HepG2 (cell line): Measurements from ENCODE around the gene HS6ST2. TPM values are rescaled to one million over a fixed set of nuclear protein-coding genes. Genes with fewer than 3 reads are reported as not detected.

Source experiments
- EP300 ChIP-seq, 3 experiments: sonication (generic) in 1 of 3; formaldehyde crosslinking in 1 of 3; IDR thresholded peaks; 2 replicates each; pipeline versions ENCODE4 v1.5.1 to v1.6.1; 2011 to 2020; ENCODE audit warnings: low read depth in 2 of 3, low read length in 2 of 3, borderline replicate concordance in 1 of 3, improper control_type of control experiment in 1 of 3, mild to moderate bottlenecking in 1 of 3, missing genetic modification reagents in 1 of 3, moderate library complexity in 1 of 3
- MYC ChIP-seq: sonication (generic); formaldehyde crosslinking; IDR thresholded peaks from 2 replicates; pipeline ENCODE4 v1.9.0; 2021; ENCODE audit warnings: missing genetic modification reagents, borderline replicate concordance
- NONO ChIP-seq, 2 experiments: fragments of 450-650 bp in 1 of 2; sonication (generic) in 1 of 2; formaldehyde crosslinking in 1 of 2; IDR thresholded peaks in 1 of 2; conservative IDR thresholded peaks in 1 of 2; 2 replicates each; pipeline versions ENCODE4 v1.6.1 to v1.8.0; 2017 to 2022; ENCODE audit warnings: mild to moderate bottlenecking in 1 of 2, missing genetic modification reagents in 1 of 2, moderate library complexity in 1 of 2
- polyA plus RNA-seq, 8 experiments: library from polyadenylated mRNA; depleted of rRNA in 3 of 8; stranded (reverse) in 7 of 8; unstranded in 1 of 8; fragments of >200 nt; fragmentation: Illumina TruSeq in 4 of 8; extraction: Trizol in 4 of 8; gene quantifications; 2 replicates each; pipeline versions ENCODE4 v1.2.1 to v1.2.3, GENCODE V29; 2011 to 2016; ENCODE audit warnings: low read depth in 4 of 8, missing spikeins in 1 of 8, mixed read lengths in 1 of 8; ENCODE audit not compliant: insufficient read depth in 1 of 8
- total RNA-seq, 5 experiments: library from RNA; depleted of rRNA; stranded (reverse); fragments of >200 nt; fragmentation: Illumina TruSeq; extraction: Trizol; gene quantifications; 2 replicates each; pipeline ENCODE4 v1.2.3, GENCODE V29; 2016; ENCODE audit warnings: low read depth in 1 of 5
- TF ChIP-seq, protein P1 (sequence below): IDR thresholded peaks from 2 replicates; pipeline ENCODE4 v1.6.1; 2016; ENCODE audit warnings: mild to moderate bottlenecking
- TF ChIP-seq, protein P2 (sequence below): sonication (generic); formaldehyde crosslinking; IDR thresholded peaks from 2 replicates; pipeline ENCODE4 v1.4.0; 2020; ENCODE audit warnings: mild to moderate bottlenecking, missing genetic modification reagents, borderline replicate concordance

The HS6ST2 gene
- total and polyA plus RNA-seq, 2 of the 13 experiments (the other 11 are each of a cell fraction or from before 2014, with no cell fraction given), result 0.05 TPM; not detected in 1

DNA sequence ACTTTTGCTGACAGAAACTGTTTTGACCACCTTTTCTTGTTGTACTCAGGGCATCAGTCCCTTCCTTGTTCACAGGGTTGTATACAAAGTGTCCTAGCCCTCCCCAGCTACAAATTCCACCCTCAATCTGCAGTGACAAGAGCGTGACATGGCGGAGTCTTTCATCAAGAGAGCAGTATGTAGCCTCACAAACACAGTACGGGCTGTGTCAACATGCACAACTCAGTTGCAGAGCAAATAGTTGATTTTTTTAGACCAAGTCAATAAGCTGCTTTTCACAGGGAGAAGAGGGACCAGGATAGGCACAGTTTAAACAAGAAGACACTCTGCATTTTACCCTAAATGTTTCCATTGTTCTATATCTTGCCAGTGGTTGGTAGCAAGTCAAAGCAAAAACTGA, 8.6 kb upstream of the HS6ST2 start (continued):
- TF ChIP-seq, protein P1, sequence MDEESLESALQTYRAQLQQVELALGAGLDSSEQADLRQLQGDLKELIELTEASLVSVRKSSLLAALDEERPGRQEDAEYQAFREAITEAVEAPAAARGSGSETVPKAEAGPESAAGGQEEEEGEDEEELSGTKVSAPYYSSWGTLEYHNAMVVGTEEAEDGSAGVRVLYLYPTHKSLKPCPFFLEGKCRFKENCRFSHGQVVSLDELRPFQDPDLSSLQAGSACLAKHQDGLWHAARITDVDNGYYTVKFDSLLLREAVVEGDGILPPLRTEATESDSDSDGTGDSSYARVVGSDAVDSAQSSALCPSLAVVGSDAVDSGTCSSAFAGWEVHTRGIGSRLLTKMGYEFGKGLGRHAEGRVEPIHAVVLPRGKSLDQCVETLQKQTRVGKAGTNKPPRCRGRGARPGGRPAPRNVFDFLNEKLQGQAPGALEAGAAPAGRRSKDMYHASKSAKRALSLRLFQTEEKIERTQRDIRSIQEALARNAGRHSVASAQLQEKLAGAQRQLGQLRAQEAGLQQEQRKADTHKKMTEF (CRISPR knock-in tag), result 0 out of 2 replicates have a peak, but pooled peaks have one; percentile 29
- TF ChIP-seq MYC (CRISPR knock-in tag) (no peak), EP300 (IDR thresholded peaks at IDR 0.05; ENCODE audit: low read depth in 2 of 2, low read length in 2 of 2) (peak in 1 of 2 experiments; percentile 13; a peak in 1 of 4 replicates), EP300 (CRISPR knock-in tag; IDR thresholded peaks at IDR 0.05; ENCODE audit: borderline replicate concordance) (peak; percentile 14; the same call in 1 of the 2 replicates), NONO (IDR thresholded peaks at IDR 0.05) (no peak), NONO (CRISPR knock-in tag; conservative IDR thresholded peaks at IDR 0.05) (0 out of 2 replicates have a peak, but pooled peaks have one; percentile 35)
- TF ChIP-seq, protein P2, sequence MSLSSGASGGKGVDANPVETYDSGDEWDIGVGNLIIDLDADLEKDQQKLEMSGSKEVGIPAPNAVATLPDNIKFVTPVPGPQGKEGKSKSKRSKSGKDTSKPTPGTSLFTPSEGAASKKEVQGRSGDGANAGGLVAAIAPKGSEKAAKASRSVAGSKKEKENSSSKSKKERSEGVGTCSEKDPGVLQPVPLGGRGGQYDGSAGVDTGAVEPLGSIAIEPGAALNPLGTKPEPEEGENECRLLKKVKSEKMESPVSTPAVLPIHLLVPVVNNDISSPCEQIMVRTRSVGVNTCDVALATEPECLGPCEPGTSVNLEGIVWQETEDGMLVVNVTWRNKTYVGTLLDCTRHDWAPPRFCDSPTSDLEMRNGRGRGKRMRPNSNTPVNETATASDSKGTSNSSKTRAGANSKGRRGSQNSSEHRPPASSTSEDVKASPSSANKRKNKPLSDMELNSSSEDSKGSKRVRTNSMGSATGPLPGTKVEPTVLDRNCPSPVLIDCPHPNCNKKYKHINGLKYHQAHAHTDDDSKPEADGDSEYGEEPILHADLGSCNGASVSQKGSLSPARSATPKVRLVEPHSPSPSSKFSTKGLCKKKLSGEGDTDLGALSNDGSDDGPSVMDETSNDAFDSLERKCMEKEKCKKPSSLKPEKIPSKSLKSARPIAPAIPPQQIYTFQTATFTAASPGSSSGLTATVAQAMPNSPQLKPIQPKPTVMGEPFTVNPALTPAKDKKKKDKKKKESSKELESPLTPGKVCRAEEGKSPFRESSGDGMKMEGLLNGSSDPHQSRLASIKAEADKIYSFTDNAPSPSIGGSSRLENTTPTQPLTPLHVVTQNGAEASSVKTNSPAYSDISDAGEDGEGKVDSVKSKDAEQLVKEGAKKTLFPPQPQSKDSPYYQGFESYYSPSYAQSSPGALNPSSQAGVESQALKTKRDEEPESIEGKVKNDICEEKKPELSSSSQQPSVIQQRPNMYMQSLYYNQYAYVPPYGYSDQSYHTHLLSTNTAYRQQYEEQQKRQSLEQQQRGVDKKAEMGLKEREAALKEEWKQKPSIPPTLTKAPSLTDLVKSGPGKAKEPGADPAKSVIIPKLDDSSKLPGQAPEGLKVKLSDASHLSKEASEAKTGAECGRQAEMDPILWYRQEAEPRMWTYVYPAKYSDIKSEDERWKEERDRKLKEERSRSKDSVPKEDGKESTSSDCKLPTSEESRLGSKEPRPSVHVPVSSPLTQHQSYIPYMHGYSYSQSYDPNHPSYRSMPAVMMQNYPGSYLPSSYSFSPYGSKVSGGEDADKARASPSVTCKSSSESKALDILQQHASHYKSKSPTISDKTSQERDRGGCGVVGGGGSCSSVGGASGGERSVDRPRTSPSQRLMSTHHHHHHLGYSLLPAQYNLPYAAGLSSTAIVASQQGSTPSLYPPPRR (CRISPR knock-in tag), result peak; percentile 64; the same call in 1 of the 2 replicates
